ENCODE results near the gene SLC25A25. TPM values are rescaled to one million over a fixed set of nuclear protein-coding genes. Genes with fewer than 3 reads are reported as not detected.

SLC25A25 gene
- total RNA-seq, 1 experiment from 2014 or later: 18.5 TPM

GRCh38 chr9:128099932-128100491, 32.0 kb downstream of the SLC25A25 start:
- POLR2A ChIA-PET: interaction anchor here (0.8 to 1.1 kb wide), 2 partner anchors 15 to 119 kb away, joined by 3 to 5 read pairs; no protein-coding TSS in a partner anchor
- TF ChIP-seq, protein P1, sequence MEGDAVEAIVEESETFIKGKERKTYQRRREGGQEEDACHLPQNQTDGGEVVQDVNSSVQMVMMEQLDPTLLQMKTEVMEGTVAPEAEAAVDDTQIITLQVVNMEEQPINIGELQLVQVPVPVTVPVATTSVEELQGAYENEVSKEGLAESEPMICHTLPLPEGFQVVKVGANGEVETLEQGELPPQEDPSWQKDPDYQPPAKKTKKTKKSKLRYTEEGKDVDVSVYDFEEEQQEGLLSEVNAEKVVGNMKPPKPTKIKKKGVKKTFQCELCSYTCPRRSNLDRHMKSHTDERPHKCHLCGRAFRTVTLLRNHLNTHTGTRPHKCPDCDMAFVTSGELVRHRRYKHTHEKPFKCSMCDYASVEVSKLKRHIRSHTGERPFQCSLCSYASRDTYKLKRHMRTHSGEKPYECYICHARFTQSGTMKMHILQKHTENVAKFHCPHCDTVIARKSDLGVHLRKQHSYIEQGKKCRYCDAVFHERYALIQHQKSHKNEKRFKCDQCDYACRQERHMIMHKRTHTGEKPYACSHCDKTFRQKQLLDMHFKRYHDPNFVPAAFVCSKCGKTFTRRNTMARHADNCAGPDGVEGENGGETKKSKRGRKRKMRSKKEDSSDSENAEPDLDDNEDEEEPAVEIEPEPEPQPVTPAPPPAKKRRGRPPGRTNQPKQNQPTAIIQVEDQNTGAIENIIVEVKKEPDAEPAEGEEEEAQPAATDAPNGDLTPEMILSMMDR (IDR thresholded peaks at IDR 0.05; ENCODE audit: insufficient read depth in 1 of 2, low read depth in 1 of 2, low read length in 1 of 2, severe bottlenecking in 1 of 2, unreplicated experiment in 1 of 2): no peak
- Histone ChIP-seq H3K27me3 (replicated peaks; ENCODE audit: control insufficient read depth, insufficient read depth, low read length) (no peaks in the 10 kb centered on the region), H3K4me3 (ENCODE audit: low read depth, low read length) (peak overlapping the region; percentile 67), H3K4me1 (peaks cover 38% of the 10 kb centered on the region), H3K9me3 (no peaks in the 10 kb centered on the region), H3K36me3 (ENCODE audit: control insufficient read depth, insufficient read depth, low read length) (peaks cover 5% of the 10 kb centered on the region; the same call in 1 of the 2 replicates)
- intact Hi-C loops (cut with micrococcal nuclease; ENCODE audit: unreplicated experiment): no loop called here
- no peak for DNase-seq
- Mint-ChIP-seq H3K27ac (ENCODE audit: unreplicated experiment) (peak overlapping the region; percentile 100), H3K4me3 (ENCODE audit: unreplicated experiment) (peak overlapping the region; percentile 99), H3K9me3 (ENCODE audit: unreplicated experiment) (no peaks in the 10 kb centered on the region), H3K4me1 (ENCODE audit: low read depth, unreplicated experiment) (peaks cover 13% of the 10 kb centered on the region), H3K27me3 (ENCODE audit: insufficient read depth, unreplicated experiment) (no peaks in the 10 kb centered on the region), H3K36me3 (ENCODE audit: insufficient read depth, unreplicated experiment) (peaks cover 68% of the 10 kb centered on the region)
- CTCF ChIA-PET: interaction anchor here (1.0 kb wide), 1 partner anchor 18 kb away, joined by 4 read pairs; no protein-coding TSS in a partner anchor
- no TSS peak for BruUV-seq (replicated peaks)

DNA sequence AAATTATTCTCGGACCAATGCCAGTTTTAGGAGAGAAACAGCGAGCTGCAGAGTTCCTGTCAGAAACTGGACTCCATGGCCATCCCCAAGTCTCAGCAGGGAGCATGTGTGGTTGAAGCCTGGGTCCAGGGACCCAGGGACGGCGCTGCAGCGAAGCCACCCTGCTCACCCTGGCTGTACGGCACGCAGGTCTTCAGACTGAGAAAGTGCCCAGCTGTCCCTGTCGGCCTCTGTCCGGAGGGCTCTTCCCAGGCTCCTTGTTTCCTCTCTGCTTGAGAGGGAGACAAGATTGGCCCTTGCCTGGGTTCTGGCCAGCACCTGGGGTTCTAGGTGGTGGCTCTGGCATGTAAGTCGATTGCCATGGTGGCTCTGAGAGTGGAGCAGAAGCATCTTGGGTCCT, 32.5 kb downstream of the SLC25A25 start:
- Histone ChIP-seq H3K4me3 (ENCODE audit: low read depth, low read length) (no peak overlapping the region), H3K36me3 (ENCODE audit: control insufficient read depth, insufficient read depth, low read length) (peaks cover 7% of the 10 kb centered on the region; the same call in 1 of the 2 replicates), H3K27me3 (replicated peaks; ENCODE audit: control insufficient read depth, insufficient read depth, low read length) (no peaks in the 10 kb centered on the region), H3K4me1 (peaks cover 38% of the 10 kb centered on the region), H3K9me3 (no peaks in the 10 kb centered on the region)
- BruUV-seq (replicated peaks): no TSS peak
- Mint-ChIP-seq H3K4me1 (ENCODE audit: low read depth, unreplicated experiment) (peaks cover 13% of the 10 kb centered on the region), H3K9me3 (ENCODE audit: unreplicated experiment) (no peaks in the 10 kb centered on the region), H3K36me3 (ENCODE audit: insufficient read depth, unreplicated experiment) (peaks cover 74% of the 10 kb centered on the region), H3K4me3 (ENCODE audit: unreplicated experiment) (peak overlapping the region; percentile 99), H3K27me3 (ENCODE audit: insufficient read depth, unreplicated experiment) (no peaks in the 10 kb centered on the region), H3K27ac (ENCODE audit: unreplicated experiment) (peak overlapping the region; percentile 42)
- POLR2A ChIA-PET: interaction anchor here (1.1 kb wide), 1 partner anchor 14 kb away, joined by 5 read pairs; no protein-coding TSS in a partner anchor
- DNase-seq: no peak
- TF ChIP-seq, protein P1 (IDR thresholded peaks at IDR 0.05; ENCODE audit: insufficient read depth in 1 of 2, low read depth in 1 of 2, low read length in 1 of 2, severe bottlenecking in 1 of 2, unreplicated experiment in 1 of 2): no peak
- intact Hi-C loops (cut with micrococcal nuclease; ENCODE audit: unreplicated experiment): no loop called here
- CTCF ChIA-PET: interaction anchor here (1.0 kb wide), 1 partner anchor 17 kb away, joined by 4 read pairs; no protein-coding TSS in a partner anchor

GRCh38 chr9:128101231-128101661, 33.2 kb downstream of the SLC25A25 start:
- Mint-ChIP-seq H3K9me3 (ENCODE audit: unreplicated experiment) (no peaks in the 10 kb centered on the region), H3K27ac (ENCODE audit: unreplicated experiment) (no peak overlapping the region), H3K27me3 (ENCODE audit: insufficient read depth, unreplicated experiment) (no peaks in the 10 kb centered on the region), H3K36me3 (ENCODE audit: insufficient read depth, unreplicated experiment) (peaks cover 80% of the 10 kb centered on the region), H3K4me1 (ENCODE audit: low read depth, unreplicated experiment) (peaks cover 13% of the 10 kb centered on the region), H3K4me3 (ENCODE audit: unreplicated experiment) (no peak overlapping the region)
- ChIA-PET CTCF (no interaction called here), POLR2A (no interaction called here)
- peaks cover 8% of the 10 kb centered on the region; the same call in 1 of the 2 replicates for H3K36me3 ChIP-seq (ENCODE audit: control insufficient read depth, insufficient read depth, low read length)
- no TSS peak for BruUV-seq (replicated peaks)
- no peak for DNase-seq
- no peaks in the 10 kb centered on the region for H3K9me3 ChIP-seq
- TF ChIP-seq, protein P1 (IDR thresholded peaks at IDR 0.05; ENCODE audit: insufficient read depth in 1 of 2, low read depth in 1 of 2, low read length in 1 of 2, severe bottlenecking in 1 of 2, unreplicated experiment in 1 of 2): no peak
- intact Hi-C loops (cut with micrococcal nuclease; ENCODE audit: unreplicated experiment): no loop called here
- H3K4me3 ChIP-seq (ENCODE audit: low read depth, low read length): no peak overlapping the region
- no peaks in the 10 kb centered on the region for H3K27me3 ChIP-seq (replicated peaks; ENCODE audit: control insufficient read depth, insufficient read depth, low read length)
- H3K4me1 ChIP-seq: peaks cover 35% of the 10 kb centered on the region

Data from Caco-2 (cell line).